GF-D8 (cell line): ENCODE results near the gene CNKSR2.

Source experiments
- DNase-seq: peaks from one replicate; lab custom pipeline; 2025; lab: John Stamatoyannopoulos, UW

CNKSR2 gene

GRCh38 chrX:21674430-21675186 is 300.4 kb downstream of the CNKSR2 start:
- no peak for DNase-seq

- no peak for DNase-seq
Observed at GRCh38 chrX:21675931-21676330, 301.7 kb downstream of the CNKSR2 start.

GRCh38 chrX:21678048-21678612 is 303.9 kb downstream of the CNKSR2 start:
- no peak for DNase-seq

- DNase-seq = no peak
Observed at GRCh38 chrX:21683941-21684340, 309.7 kb downstream of the CNKSR2 start.

- no peak for DNase-seq
Observed at GRCh38 chrX:21691512-21692018, 317.3 kb downstream of the CNKSR2 start.

DNA sequence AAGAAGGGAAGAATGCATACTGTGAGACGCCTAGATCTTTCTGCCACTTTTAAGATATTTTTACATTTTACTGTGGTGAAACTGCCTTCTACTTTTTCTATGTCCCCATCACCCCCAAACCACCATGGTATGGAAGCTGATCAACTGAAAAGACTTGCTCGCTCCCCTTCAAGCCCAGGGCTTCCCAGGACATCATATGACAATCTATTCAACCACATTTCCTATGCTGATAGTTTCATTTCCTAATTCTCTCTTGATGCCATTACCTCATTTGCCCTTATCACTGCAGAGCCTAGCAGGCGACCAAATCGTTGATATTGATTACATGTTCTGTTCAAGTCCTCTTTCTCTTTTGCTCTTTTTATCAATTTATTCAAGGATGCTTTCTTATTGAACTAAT is 324.1 kb downstream of the CNKSR2 start:
- DNase-seq = no peak

GRCh38 chrX:21699136-21699535 is 324.9 kb downstream of the CNKSR2 start:
- no peak for DNase-seq

- no peak for DNase-seq
Observed at GRCh38 chrX:21700275-21700674, 326.1 kb downstream of the CNKSR2 start.

GRCh38 chrX:21700967-21701366 is 326.7 kb downstream of the CNKSR2 start:
- no peak for DNase-seq

DNA sequence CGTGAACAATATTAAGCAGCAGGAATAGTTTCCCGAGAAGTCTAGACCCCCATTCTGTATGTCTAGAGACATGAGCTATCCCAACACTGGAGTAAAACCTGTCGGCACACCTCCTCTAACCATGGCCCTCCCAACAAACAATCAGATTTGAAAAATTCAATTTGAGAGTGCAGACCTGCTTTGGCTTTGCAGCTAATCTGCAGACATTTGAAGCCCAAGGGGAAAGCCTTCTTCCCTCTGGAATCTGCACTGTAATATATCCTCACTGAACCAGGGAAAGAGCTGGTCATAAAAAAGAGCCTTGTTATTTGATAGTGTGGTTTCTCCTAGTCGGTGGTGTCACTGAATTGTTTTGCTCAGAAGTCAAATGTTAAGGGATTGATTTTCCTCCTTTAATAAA is 328.5 kb downstream of the CNKSR2 start:
- no peak for DNase-seq
